ENCODE measurements around the gene PIK3R4. TPM values are rescaled to one million over a fixed set of nuclear protein-coding genes. Genes with fewer than 3 reads are reported as not detected.
A peak's percentile ranks its signal among the peaks of the same experiment; 100 is the strongest.

PIK3R4 gene
- 33.7 and 48.8 TPM in 2 replicates for total RNA-seq

DNA sequence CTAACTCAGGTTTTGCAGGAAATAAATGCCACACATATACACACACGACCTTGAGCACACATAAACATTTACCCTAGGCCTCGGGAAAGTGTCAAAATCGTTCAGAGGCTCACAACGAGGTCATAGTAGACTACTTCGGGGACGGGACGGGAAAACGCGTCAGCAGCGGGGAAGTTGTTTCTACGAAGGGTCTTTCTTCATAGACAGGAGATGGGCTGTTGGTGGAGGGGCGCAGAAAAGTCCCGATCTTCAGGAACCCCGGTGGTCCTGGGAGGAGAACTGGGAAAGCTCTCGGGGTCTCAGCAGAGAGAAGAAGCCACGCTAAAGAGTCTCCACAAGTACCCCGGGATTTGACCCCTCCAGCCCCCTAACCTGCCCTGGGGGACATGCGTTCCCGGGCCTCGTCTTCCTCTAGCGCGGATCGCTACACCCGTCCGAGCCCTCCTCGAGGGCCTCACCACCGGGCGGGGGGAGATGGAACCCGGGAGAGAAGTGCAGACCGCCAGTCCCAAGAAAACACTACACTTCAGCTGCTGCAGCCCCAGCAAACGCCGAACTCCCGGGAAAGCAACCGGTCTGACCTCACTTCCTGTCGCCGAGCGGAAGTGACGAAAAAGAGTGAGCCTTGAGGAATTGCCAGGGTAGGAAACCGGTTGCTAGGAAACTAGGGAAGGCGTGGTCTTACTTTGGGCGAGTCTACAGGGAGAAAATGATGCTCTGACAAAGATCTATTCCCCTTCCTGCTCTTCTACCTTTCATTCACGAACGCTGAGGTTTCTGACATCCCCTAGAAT is at the start of gene PIK3R4:
PIK3R4 (minus strand) TSS at position 584 of the 794 bp plus-strand sequence. CDS start 1,611 bp downstream, outside the sequence.
- DNase-seq = peak; percentile 99

- DNase-seq = no peak
Observed at GRCh38 chr3:130795396-130795795, 48.8 kb upstream of the PIK3R4 start.

- DNase-seq = no peak
Observed at GRCh38 chr3:130792246-130792645, 45.6 kb upstream of the PIK3R4 start.

DNA sequence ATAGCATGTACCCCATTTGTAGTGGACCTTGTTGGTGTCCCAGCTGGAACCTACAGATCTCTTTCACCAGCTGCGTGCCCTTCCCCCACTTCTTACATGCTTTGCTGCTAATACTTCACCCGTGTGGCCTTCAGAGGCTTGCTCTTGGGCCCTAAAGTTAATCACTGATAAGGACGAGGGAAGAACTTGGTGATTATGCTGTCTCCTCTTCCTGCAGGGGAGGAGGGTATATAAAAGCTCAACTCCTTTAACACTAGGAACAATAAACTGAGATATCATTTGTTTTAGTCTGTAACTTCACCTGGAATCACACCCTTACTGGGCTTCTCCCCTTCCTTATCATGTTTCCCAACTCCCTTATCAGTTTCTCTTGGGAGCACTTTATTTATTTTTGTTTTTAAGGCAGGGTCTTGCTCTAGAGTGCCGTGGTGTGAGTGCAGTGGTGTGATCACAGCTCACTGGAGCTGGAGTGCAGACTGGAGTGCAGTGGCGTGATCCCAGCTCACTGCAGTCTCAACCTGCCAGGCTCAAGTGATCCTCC is 43.2 kb upstream of the PIK3R4 start:
- no peak for DNase-seq

GRCh38 chr3:130787422-130788068 is 40.9 kb upstream of the PIK3R4 start:
- no peak for DNase-seq

DNA sequence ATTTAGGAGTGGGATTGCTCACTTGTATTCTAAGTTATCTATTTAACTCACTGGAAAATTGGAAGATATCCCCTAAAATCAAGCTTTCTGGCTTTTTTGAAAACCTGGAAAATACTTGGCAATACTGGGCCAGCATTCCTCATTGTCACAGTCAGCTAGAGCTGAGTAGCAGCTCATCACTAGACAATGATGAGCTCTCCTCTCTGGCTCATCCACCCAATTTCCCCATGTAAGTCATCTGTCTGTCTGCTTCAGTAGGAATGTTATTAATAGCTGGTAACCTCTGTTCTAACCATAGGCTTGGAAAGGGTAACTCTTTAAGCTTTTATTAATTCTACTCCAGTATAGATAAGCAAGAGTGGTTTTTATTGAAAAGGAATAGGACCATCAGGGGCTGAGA is 39.7 kb upstream of the PIK3R4 start:
- no peak for DNase-seq

DNA sequence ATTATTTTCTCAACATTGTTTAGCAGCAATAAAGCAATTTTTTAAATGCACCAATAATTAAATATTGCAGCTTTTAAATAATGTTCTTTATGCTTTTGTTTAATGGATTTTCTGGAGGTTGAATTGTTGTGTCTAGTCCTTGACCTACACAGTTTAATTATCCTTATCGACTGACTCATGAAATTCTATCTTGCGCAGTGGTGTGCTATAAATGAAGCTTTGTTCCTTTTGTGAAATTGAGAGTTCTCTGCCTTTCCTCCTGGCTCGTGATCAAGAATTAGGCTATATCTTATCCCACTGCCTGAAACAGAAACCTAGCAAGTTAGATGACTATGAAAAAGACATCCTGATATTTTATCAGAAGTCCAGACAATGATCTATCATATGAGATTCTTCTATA is 37.0 kb upstream of the PIK3R4 start:
- DNase-seq = no peak

GRCh38 chr3:130779486-130779885 is 32.9 kb upstream of the PIK3R4 start:
- DNase-seq = no peak

DNA sequence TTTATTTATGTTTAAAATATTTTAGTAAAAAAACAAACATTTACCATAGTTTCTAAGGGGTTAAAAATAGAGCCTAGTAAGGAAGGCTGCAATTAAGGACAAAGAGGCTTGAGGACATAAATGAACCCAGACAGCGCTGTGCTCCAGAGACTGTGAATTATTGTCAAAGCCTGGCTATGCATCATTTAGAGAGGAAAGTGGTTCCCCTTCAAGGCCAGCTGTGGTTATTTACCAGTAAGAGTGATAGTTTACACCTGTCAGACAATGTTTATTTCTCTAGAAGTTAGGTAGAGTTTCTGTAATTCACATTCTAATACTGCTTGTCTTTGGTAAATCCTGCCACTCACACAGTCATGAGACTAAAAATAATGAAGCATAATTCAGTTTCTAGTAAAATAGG is 32.4 kb upstream of the PIK3R4 start:
- no peak for DNase-seq

DNA sequence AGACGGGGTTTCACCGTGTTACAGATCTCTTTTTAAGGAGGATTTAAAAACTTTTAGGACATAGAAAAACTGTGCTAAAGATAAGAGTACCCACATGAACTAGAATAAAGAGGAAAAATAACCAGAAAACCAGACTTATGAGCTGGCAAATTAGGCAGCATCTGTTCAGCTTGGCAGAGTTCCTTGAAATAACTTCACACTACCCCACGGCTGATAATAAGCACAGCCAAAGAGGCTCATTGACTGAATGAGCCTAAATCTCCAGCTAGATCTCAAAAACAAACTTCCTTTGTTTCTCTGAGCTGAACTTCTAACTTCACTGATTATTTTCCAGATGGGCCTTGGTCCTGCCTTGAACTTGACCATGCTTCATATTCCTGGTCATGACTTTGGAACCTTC is 26.7 kb upstream of the PIK3R4 start:
- no peak for DNase-seq

- DNase-seq = no peak
Observed at GRCh38 chr3:130772129-130772528, 25.5 kb upstream of the PIK3R4 start.

- DNase-seq = no peak
Observed at GRCh38 chr3:130770644-130771043, 24.0 kb upstream of the PIK3R4 start.

- DNase-seq = no peak
Observed at GRCh38 chr3:130761730-130762311, 15.2 kb upstream of the PIK3R4 start.

GRCh38 chr3:130760922-130761321 is 14.3 kb upstream of the PIK3R4 start:
- DNase-seq = no peak

GRCh38 chr3:130759692-130760338 is 13.2 kb upstream of the PIK3R4 start:
- DNase-seq = peak; percentile 72

DNA sequence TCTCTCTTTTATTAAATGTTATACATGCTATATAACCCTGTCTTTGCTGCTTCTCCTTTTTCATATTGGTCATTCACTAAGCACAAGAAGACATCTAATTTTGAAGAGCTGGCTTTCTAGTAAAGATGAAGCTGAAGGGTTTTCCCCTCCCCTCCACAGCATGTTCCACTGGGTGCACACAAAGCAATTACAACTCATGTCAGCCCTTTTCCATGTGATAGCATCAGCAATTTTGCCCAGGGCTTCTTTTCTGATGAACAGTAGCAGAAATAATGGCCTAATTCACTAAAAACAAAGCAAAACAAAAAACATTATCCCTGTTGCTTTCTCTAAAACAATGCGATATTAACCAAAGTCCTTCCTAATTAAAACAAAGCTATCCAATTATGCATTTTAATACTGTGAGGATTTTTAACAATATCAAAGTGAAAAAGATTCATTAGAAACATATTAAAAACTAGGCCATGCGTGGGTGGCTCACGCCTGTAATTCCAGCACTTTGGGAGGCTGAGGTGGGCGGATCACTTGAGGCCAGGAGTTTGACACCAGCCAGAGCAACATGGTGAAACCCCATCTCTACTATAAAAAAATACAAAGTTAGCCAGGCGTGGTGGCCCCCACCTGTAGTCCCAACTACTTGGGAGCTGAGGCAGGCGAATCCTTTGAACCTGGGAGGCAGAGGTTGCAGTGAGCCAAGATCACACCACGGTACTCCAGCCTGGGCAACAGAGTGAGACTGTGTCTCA is 12.2 kb upstream of the PIK3R4 start:
- no peak for DNase-seq

GRCh38 chr3:130757611-130758150 is 11.1 kb upstream of the PIK3R4 start:
- DNase-seq = no peak

DNA sequence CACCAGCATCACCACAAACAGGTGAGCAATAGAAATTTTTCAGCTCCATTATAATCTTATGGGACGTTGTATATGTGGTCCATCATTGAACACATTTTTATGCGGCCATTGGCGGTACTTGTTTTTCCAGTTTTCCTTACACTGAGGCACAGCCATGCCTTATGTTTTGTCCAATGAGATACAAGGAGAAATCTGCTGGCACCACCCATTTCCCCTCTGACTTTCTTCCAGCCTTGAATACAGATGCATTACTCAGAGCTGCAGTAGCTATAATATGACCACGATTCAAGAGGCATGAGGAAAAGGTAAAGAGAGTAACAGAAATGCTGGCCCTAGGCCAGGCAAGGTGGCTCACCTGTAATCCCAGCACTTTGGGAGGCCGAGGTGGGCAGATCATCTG is 9.0 kb upstream of the PIK3R4 start:
- no peak for DNase-seq

DNA sequence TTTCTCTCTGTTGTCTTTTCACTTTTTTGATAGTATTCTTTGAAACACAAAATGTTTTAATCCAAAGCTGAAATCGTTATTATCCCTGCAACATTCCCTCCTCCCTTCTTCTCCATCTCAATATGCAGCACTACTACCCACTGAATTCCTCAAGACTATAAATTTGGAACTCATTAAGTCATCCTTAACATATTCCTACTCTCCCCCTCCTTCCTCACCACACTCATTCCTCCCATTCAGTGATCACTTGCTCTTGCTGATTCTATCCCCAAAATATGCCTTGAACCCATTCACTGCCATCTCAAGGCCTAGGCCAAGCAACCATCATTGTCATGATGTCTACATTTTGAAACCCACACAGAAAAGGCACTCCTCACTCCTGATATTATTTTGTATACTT is 2.4 kb upstream of the PIK3R4 start:
- DNase-seq = no peak

DNA sequence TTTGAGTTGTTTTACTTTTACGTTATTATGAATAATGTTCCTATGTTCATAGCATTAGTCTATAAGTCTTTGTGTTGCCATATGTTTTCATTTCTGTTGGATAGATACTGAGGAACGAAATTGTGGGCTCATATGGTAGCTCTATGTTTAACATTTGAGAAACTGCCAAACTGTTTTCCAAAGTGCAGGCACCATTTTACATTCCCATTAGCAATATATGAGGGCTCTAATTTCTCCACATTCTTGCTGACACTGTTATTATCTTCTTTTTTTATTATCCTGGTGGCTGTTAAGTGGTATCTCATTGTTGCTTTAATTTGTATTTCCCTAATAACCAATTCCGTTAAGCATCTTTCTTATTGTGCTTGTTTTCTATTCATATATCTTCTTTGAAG is 1.8 kb upstream of the PIK3R4 start:
- peak; percentile 10 for DNase-seq

- DNase-seq = no peak
Observed at GRCh38 chr3:130743354-130743753, 3.3 kb downstream of the PIK3R4 start.

All from dermis blood vessel endothelial cell (primary cell).